Peyer's patch (tissue), 4 donors: ENCODE data around the gene TMX4. TPM values are rescaled to one million over a fixed set of nuclear protein-coding genes. Genes with fewer than 3 reads are reported as not detected.

Source experiments
- DNase-seq, 3 donors: peaks; one replicate each; pipeline ENCODE4 v3.0.0-alpha.2; 2017 to 2019
- H3K27ac ChIP-seq, 4 donors: fragments of 200-600 bp; sonication (generic); one replicate each; pipeline ENCODE4 v1.5.1; 2016 to 2019
- H3K27me3 ChIP-seq, 2 donors: fragments of 200-600 bp; sonication (generic); one replicate each; pipeline ENCODE4 v1.5.1; 2019
- H3K36me3 ChIP-seq, 3 donors: fragments of 200-600 bp; sonication (generic); one replicate each; pipeline ENCODE4 v1.5.1; 2016 to 2019
- H3K4me1 ChIP-seq, 4 donors: fragments of 200-600 bp; sonication (generic); one replicate each; pipeline ENCODE4 v1.5.1; 2016 to 2019
- H3K4me3 ChIP-seq, 4 donors: fragments of 200-600 bp; sonication (generic); 1 replicate in 3 of 4; 2 replicates in 1 of 4; pipeline ENCODE4 v1.5.1; 2016 to 2019; ENCODE audit warnings: mild to moderate bottlenecking in 1 of 4
- H3K9me3 ChIP-seq, 4 donors: fragments of 200-600 bp; sonication (generic); one replicate each; pipeline ENCODE4 v1.5.1; 2016 to 2019; ENCODE audit warnings: mild to moderate bottlenecking in 1 of 4
- POLR2A ChIP-seq, 2 donors: fragments of 450-650 bp; IDR thresholded peaks; one replicate each; pipeline ENCODE4 v1.5.1; 2017; ENCODE audit warnings: antibody characterized with exemption in 2 of 2, mild to moderate bottlenecking in 2 of 2, moderate library complexity in 2 of 2
- total RNA-seq, 4 donors: library from RNA; depleted of rRNA; stranded (reverse); fragments of >200 nt; gene quantifications; one replicate each; pipeline ENCODE4 v1.1.0, GENCODE V29; 2016
- TF ChIP-seq, protein P1 (sequence below), 6 experiments: fragments of 450-650 bp in 4 of 6; fragments of 200-600 bp in 2 of 6; sonication (generic) in 1 of 6; IDR thresholded peaks; one replicate each; pipeline ENCODE4 v1.5.1; 2017 to 2019; ENCODE audit warnings: antibody characterized with exemption in 6 of 6, mild to moderate bottlenecking in 3 of 6, moderate library complexity in 1 of 6

The TMX4 gene
- total RNA-seq, 4 donors from 2014 or later: 12.9 to 26.6 (median 17.0) TPM

DNA sequence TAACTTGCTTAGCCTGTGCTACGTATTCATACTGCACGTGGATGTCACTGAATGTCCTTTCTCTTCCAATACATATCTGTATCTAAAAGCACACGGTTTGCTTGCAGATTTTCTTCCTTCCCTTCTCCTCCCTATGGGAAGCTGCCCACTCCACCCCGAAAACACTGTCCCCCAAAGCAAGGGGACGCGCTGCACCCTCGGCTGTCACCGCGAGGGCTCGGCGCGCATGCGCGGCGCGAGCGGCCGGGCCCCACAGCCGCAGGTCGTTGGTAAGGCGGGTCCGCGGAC lies 659 bp downstream of the TMX4 start:
- Histone ChIP-seq H3K27me3 (no peaks in the 10 kb centered on the region), H3K9me3 (no peaks in the 10 kb centered on the region), H3K36me3 (no peaks in the 10 kb centered on the region), H3K4me3 (peak overlapping the region; percentile 87 to 96 (median 92)), H3K27ac (peak overlapping the region; percentile 96 to 99 (median 98)), H3K4me1 (peaks cover 0 to 15% (median 7%) of the 10 kb centered on the region in 4 donors)
- peak in 1 of 2 donors; percentile 4 for TF ChIP-seq POLR2A (IDR thresholded peaks at IDR 0.05)
- TF ChIP-seq, protein P1, sequence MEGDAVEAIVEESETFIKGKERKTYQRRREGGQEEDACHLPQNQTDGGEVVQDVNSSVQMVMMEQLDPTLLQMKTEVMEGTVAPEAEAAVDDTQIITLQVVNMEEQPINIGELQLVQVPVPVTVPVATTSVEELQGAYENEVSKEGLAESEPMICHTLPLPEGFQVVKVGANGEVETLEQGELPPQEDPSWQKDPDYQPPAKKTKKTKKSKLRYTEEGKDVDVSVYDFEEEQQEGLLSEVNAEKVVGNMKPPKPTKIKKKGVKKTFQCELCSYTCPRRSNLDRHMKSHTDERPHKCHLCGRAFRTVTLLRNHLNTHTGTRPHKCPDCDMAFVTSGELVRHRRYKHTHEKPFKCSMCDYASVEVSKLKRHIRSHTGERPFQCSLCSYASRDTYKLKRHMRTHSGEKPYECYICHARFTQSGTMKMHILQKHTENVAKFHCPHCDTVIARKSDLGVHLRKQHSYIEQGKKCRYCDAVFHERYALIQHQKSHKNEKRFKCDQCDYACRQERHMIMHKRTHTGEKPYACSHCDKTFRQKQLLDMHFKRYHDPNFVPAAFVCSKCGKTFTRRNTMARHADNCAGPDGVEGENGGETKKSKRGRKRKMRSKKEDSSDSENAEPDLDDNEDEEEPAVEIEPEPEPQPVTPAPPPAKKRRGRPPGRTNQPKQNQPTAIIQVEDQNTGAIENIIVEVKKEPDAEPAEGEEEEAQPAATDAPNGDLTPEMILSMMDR (IDR thresholded peaks at IDR 0.05): peak in 4 of 6 experiments; percentile 20 to 51 (median 32)
- peak in 2 of 3 donors; percentile 69 to 84 for DNase-seq

DNA sequence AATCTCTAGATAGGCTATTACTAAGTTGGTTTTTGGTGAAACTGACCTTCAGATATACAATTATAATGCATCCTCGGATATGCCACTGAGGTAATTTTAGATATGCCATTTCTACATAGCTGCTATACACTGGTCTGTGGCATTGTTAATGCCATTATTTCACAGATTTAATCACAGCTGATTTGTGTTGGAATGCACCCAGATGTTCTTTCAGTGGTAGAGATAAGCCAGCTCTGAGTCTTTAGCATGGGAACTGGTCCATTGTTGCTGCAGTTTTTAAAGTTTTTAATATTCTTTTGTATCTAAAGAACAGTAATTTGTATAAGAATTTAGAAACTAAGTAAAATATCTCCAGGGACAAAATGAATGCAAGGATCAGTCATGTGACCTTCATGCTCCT lies 6.8 kb downstream of the TMX4 start:
- TF ChIP-seq, protein P1 (IDR thresholded peaks at IDR 0.05): no peak
- TF ChIP-seq POLR2A (IDR thresholded peaks at IDR 0.05): no peak
- Histone ChIP-seq H3K36me3 (no peaks in the 10 kb centered on the region), H3K27me3 (no peaks in the 10 kb centered on the region), H3K9me3 (no peaks in the 10 kb centered on the region), H3K4me3 (no peak overlapping the region), H3K27ac (no peak overlapping the region), H3K4me1 (peaks cover 0 to 3% (median 1%) of the 10 kb centered on the region in 4 donors)
- no peak for DNase-seq

DNA sequence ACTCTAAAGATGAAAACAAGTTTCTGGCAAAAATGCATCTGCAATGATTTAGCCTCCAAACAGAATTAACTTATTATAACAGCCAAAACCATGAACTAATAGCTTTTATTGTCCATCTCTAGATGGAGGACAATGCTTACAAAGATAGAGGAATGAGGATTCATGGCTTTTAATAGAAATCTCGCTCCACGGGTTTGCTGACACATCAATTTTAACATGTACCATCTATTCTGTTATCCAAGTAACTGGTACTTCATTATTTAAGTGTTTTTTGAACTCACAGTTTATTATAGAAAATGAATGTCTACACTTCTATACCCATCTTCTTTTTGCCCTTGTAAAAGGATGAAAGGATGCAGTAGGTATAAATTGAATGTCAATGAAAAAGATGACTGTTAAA lies 10.8 kb downstream of the TMX4 start:
- TF ChIP-seq POLR2A (IDR thresholded peaks at IDR 0.05): no peak
- TF ChIP-seq, protein P1 (IDR thresholded peaks at IDR 0.05): no peak
- no peaks in the 10 kb centered on the region for H3K27me3 ChIP-seq
- H3K4me1 ChIP-seq: no peaks in the 10 kb centered on the region
- H3K27ac ChIP-seq: no peak overlapping the region
- H3K9me3 ChIP-seq: no peaks in the 10 kb centered on the region
- no peak overlapping the region for H3K4me3 ChIP-seq
- H3K36me3 ChIP-seq: no peaks in the 10 kb centered on the region
- DNase-seq: no peak

DNA sequence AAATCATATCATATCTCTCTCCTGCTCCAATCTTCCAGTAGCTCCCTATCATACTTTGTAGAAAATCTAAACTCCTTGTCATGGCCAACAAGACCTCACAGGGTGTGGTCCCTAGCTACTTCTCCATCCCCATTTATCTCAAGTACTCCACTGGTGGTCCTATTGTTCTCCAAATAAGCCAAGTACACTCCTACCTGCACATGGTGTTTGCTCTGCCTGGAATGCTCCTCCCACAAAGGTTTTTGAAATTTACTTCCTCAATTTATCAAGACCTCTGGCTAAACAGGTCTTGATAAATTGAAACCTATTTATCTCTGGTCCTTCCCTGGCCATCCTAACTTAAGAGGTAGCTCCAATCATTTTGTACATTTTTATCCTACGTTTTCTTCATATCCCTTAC lies 12.1 kb downstream of the TMX4 start:
- H3K36me3 ChIP-seq: no peaks in the 10 kb centered on the region
- H3K4me3 ChIP-seq: no peak overlapping the region
- no peaks in the 10 kb centered on the region for H3K27me3 ChIP-seq
- no peaks in the 10 kb centered on the region for H3K4me1 ChIP-seq
- H3K9me3 ChIP-seq: no peaks in the 10 kb centered on the region
- no peak overlapping the region for H3K27ac ChIP-seq
- DNase-seq: no peak
- TF ChIP-seq, protein P1 (IDR thresholded peaks at IDR 0.05): no peak
- TF ChIP-seq POLR2A (IDR thresholded peaks at IDR 0.05): no peak

DNA sequence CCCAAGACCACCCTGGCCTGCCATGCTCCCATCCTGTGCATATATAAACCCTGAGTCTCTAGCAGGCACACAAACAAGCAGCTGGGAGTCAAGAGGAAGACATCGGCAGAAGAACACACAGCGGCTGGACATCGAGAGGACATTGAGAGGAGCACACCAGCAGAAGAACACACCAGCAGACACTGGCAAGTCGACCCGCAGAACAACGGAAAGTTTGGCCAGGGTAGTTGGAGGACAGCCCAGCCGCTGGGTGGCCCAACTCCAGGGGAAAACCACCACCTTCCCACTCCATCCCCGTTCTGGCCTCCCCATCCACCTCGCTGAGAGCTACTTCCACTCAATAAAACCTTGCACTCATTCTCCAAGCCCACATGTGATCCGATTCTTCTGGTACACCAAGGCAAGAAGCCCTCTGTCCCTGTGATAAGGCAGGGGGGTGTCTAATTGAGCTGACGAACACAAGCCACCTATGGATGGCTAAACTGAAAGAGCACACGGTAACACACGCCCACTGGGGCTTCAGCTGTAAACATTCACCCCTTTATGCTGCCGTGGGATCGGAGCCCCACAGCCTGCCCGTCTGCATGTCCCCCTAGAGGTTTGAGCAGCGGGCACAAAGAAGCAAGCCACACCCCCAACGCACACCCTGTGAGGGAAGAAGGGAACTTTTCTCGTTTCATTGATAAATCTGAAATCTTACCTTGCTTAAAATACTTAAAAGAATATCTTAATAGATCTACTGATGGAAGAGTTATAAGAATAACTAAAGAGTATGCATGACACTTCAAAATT lies 13.8 kb downstream of the TMX4 start:
- H3K27ac ChIP-seq: no peak overlapping the region
- no peaks in the 10 kb centered on the region for H3K27me3 ChIP-seq
- no peaks in the 10 kb centered on the region for H3K36me3 ChIP-seq
- no peak for DNase-seq
- H3K4me3 ChIP-seq: no peak overlapping the region
- H3K9me3 ChIP-seq: no peaks in the 10 kb centered on the region
- no peaks in the 10 kb centered on the region for H3K4me1 ChIP-seq
- TF ChIP-seq, protein P1 (IDR thresholded peaks at IDR 0.05): no peak
- no peak for TF ChIP-seq POLR2A (IDR thresholded peaks at IDR 0.05)
